ENCODE measurements around the gene ANKRD6. TPM values are rescaled to one million over a fixed set of nuclear protein-coding genes. Genes with fewer than 3 reads are reported as not detected.
"Not testable (repeated sequence)": the region's sequence is repeated elsewhere in the genome, so short reads cannot be mapped to it uniquely, and the experiment has no call there.

The ANKRD6 gene
- total RNA-seq: 10 to 100 TPM in 1 of 2 donors, 1 to 10 TPM in 1; 9.1 to 13.7 TPM
- long read RNA-seq, partial matches to known transcripts: 0 of 1 reads
- long read RNA-seq, other reads (novel, unspliced or antisense): 1 of 1 reads

DNA sequence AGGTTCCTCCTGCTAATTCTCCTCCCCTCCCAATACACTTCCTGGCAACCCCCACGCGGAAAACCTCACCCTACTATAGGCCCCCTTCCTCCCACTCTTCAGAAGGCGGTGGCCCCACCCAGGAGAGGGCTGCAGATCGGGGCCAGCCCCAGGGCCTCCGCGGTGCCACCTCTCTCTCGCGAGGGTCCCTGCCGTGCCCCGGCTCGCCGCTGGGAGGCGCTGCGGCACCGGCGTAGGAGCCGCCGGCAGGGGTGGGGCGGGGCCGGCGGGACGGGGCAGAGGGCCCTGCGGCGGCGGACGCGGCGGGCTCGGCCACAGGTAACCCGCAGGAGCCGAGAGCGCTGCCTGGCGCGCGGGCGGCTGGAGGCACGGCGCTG, at the start of gene ANKRD6:
TSS of gene ANKRD6 (plus strand) at position 278 of the 377 bp plus-strand sequence. CDS start 133,825 bp downstream, outside the sequence.
- peak; percentile 97 for ATAC-seq
- intact Hi-C loops (cut with DNase I): loop anchor here (1.0 to 5.0 kb wide), 2 partner anchors 174 to 177 kb away; no protein-coding TSS in a partner anchor
- DNase-seq: peak; percentile 84

DNA sequence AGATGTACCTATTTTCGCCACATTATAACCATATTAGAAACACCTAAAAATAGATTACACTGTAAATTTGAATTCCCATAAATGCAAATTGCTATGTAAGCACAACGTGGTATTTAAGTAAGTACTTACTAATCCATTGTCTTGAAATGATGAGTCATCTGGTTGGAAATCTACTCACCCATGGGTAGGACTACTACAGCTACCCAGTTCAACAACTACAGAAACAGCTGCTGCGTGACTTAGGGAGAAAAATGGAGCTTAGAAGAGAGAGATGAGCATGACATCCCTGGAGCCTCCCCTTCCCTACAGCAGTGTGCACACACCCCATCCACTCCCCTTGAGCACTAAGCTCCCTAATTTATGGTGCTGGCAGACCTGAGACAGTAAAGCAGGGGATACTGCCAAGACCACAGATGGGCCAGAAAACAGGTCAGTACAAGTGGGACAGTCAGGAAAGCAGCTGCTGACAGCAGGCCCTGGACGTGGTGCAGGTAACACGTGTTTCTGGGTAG, 47.7 kb upstream of the ANKRD6 start:
- ATAC-seq: peak; percentile 23 to 34
- intact Hi-C loops (cut with DNase I): no loop called here
- DNase-seq: no peak

DNA sequence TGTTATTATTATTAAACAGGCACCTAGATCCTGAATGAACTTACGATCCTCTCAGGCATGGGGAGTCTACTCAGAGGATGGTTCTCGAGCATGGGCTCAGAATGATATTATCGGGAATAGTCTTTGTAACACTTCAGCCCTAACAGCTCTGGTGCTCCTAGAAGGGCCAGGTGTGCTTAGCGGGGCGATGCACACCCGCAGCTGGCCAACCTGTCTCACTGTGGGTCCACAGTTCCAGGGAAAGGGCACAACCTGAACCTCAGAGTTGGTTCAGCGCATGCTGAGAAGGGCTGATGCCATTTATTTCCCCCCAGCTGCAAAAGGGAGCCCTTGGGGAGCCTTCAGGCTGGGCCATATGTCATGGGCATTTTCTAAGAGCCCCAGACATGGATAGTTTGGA, 47.1 kb upstream of the ANKRD6 start:
- ATAC-seq (no peak), DNase-seq (no peak)
- intact Hi-C loops (cut with DNase I): no loop called here

DNA sequence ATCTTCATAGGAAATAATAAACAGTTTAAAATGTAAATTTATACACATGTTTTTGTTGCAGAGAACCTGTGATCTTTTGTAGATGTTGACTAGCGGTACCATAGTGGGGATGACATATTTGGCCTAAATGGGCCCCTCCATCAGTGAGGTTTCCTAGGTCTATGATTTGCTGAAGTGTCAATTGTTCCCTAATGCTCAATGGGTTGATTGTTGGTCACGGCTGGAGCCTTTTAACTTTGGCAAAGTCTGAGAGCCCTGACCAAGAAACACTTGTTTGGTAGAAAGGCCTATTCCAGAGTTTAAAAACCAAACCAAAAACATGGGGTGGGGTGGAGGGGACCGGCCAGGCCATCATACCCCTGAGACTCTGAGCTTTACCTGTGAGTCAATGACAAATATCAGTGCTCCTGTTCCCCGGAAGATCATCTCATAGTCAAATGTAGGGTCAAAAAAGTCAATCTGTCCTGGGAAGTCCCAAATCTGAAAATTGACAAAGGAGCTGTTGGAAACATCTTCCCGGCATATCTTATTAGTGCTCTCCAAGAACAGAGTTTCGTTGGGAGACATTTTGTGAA, 45.9 kb upstream of the ANKRD6 start:
- ATAC-seq (no peak), DNase-seq (no peak)
- intact Hi-C loops (cut with DNase I): no loop called here

DNA sequence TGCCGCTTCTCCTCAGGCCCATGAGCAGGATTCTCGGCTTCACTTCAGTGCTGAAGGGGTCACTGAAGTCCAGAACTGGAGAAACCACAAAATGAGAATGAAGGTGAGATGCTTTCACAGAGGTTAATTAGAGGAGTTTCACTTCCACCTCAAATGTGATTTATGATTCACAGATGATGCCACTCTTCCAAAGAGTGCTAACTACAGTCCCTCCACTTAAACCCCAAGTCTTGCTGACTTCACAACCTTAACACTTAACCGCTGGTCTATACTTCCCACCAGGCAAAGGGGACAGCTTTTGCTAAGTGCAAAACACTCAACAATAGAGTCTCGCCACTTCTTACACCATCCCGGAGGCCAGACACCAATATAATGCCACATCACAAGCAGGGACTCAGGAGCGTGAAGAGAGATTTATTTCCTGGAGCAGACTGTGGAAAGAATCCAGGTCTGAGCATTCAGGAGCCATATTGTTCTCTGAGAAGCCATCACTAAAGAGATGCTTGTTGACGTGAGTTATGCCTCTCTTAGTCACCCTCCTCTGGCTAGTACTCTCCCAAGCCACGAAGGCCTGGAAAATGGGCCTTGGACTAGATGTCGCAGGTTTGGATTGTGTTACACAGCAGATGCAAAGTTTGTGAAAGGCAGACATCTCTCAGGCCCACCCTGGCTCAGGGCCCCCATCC, 45.3 kb upstream of the ANKRD6 start:
- ATAC-seq: no peak

DNA sequence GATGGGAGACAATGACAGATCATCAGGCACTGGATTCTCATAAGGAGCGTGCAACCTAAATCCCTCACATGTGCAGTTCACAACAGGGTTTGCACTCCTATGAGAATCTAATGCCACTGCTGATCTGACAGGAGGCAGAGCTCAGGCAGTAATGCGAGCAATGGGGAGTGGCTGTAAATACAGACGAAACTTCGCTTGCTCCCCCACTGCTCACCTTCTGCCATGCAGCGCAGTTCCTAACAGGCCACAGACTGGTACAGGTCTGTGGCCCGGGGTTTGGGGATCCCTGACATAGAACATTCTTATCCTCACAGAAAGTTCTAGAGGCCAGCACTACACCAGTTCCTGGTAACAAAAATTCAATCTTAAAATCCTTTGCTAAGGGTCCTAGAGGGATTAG, 44.1 kb upstream of the ANKRD6 start:
- ATAC-seq (no peak), DNase-seq (no peak)
- intact Hi-C loops (cut with DNase I): no loop called here

More for the DNA sequence above, 45.3 kb upstream of the ANKRD6 start:
- no peak for DNase-seq
- intact Hi-C loops (cut with DNase I): no loop called here

DNA sequence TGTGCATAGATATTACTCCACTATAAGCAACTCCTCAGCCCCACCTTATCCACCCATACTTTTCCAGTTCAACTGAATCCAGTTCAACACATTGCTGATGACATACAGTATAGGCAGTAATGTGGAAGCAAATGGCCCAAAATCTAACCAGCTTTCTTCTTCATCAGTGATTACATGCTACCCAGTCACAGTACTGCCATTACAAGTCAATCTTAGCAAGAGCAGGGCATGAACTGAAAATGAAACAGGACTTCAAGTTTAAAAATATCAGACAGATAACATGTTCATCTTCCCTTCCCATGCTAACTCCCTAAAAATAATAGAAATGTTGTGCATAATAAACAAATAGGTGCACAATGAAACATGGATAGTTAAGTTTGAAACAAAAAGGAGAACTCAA, 40.1 kb upstream of the ANKRD6 start:
- ATAC-seq (no peak), DNase-seq (no peak)
- intact Hi-C loops (cut with DNase I): no loop called here

DNA sequence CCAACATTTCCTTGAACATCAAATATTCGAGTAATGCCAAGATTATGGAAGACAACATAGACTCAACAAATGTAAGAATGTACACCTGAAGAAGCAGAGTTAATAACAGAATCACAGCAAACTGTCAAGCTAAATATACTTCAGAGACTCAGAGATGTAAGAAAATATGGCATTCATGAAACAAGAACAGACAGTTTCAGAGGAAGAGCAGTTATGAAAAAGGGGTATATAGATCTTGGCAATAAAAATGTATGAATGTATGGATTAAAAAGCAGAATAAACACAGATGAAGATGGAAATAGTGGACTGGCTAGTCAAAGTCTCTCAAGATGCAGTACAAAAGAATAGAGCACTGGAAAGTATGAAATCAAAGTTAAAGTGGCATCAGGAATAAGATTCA, 39.3 kb upstream of the ANKRD6 start:
- intact Hi-C loops (cut with DNase I): no loop called here
- ATAC-seq (no peak), DNase-seq (no peak)

DNA sequence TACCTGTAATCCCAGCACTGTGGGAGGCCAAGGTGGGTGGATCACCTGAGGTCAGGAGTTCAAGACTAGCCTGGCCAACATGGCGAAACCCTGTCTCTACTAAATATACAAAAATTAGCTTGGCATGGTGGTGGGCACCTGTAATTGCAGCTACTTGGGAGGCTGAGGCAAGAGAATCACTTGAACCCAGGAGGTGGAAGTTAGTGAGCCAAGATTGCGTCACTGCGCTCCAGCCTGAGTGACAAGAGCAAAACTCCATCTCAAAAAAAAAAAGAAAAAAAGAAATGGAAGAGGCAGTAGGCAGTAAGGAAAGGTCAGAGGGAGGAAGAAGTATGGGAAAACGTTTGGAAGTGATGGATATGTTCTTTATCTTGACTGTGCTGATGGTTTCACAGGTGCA, 35.1 kb upstream of the ANKRD6 start:
- ATAC-seq; intact Hi-C loops (cut with DNase I); DNase-seq: not testable (repeated sequence)

DNA sequence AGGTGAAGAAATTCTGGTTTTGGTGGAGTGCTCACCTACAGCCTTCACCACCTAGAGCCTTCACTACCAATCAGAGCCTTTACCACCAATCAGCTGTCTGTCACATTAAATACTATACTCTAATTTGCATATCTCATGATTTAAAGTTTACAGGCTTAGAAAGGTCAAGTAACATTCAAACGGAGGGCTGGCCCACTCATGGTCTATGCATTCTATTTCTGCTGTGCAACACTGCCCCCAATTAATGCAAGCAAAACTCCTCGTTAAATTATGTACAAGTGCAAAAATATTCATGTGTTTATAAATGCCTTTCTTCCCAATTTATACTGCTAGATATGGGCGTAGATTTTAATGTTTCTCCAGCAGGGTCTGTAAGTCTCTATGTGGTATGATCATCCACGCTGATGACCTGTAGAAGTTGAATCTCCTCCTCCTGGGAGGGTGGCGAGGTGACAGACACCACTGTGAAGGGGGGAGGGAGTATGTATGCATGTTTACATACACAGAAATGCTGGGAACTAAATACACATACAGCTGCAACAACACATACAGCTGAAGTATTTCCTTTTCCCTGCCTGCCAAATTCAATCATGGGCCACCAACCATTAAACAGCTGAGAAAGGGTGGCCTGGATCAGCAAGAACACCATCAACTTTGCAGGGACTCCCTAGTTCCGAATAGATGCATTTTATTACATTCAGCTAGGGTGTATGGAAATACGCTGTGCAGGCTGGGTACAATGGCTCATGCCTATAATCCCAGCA, 34.0 kb upstream of the ANKRD6 start:
- no peak for ATAC-seq
- DNase-seq: no peak
- intact Hi-C loops (cut with DNase I): no loop called here

DNA sequence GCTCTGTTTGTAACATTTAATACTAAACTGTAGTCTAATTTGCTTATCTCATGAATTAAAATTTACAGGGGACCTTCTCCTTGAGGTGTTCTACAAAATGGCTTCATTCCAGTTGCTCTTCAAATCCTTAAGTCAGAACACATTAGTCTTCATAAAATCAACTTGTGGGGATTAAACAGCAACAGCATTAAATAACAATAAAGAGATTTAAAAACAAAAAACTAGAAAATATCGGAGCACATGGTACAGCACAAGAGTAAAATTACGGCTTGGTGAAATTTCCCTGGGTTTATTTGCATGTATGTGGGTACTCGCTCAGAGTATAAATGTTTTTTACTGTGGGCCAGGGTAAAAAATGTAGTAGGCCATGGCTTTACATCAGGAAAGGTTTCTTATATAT, 32.9 kb upstream of the ANKRD6 start:
- no peak for DNase-seq
- no peak for ATAC-seq
- intact Hi-C loops (cut with DNase I): no loop called here

DNA sequence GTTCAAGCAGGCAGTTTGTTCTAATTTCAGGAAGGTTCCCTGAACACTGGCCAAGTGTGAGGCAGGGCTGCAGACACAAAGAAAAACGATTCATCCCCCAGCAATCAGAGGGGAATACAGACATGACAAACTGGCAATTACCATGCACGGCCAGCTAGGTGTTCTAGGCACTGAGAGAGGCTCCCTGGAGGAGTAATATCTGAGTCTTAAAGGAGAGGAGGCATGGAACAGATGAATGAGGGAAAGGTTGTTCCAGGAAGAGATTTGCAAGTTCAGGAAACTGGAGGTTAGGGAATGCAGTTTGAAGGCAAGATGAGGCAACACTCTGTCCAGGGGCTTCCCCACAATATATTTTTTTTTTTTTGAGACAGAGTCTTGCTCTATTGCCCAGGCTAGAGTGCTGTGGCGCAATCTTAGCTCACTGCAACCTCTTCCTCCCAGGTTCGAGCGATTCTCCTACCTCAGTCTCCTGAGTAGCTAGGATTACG, 32.0 kb upstream of the ANKRD6 start:
- intact Hi-C loops (cut with DNase I): no loop called here
- DNase-seq (no peak), ATAC-seq (no peak)

DNA sequence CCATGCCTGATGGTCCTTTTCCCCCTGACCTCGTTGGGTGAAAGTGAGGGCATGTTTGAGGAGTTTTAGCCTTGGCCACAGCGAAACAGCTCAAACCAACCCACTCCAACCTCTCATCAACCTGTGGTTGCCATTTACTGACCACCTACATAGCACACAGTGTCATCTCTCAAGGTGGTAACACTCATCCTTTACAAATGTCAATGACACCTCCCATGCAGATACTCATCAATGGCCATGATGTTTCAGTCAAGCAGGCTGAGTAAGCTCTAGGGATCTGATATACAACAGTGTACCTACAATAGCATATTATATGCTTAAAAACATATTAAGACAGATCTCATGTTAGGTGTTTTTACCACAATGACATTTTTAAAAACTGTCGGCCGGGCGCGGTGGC, 30.2 kb upstream of the ANKRD6 start:
- ATAC-seq (no peak), DNase-seq (no peak)
- intact Hi-C loops (cut with DNase I): no loop called here

DNA sequence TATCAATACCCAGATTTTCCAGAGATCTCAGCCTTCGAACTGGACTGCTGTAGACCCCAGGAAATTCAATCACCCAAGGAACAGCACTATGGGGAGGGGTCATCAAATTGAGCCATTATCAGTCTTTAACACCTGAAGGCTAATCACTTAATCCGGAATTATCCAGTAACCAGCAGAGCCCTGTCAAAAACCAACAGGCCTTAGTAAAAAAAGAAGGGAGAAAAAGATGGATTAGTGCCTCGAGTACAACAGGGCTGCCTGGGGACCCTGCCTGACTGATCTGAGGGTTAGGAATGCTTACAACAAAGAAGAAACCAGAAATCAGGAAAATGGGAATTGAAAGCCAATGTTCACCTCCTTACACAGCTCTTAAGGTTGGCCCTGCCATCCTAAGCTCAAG, 28.4 kb upstream of the ANKRD6 start:
- ATAC-seq: no peak
- intact Hi-C loops (cut with DNase I): no loop called here
- DNase-seq: no peak

DNA sequence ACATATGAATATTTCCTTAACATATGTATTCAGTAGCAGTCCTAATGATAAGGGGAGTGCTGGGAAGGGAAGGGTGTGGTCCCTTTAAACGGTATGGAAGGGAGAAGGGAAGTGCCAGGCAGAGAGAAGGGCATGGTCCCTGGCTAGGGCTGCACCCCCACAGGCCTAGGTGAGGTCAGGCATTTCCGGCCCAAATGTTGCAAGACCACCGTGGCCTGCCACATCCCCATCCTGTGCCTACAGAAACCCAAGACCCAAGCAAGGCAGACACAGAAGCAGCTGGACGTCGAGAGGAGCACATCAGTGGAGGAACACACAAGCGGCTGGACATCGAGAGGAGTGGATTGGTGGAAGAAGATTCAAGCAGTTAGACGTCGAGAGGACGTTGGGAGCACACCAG, 26.8 kb upstream of the ANKRD6 start:
- DNase-seq (no peak), ATAC-seq (no peak)
- intact Hi-C loops (cut with DNase I): no loop called here

DNA sequence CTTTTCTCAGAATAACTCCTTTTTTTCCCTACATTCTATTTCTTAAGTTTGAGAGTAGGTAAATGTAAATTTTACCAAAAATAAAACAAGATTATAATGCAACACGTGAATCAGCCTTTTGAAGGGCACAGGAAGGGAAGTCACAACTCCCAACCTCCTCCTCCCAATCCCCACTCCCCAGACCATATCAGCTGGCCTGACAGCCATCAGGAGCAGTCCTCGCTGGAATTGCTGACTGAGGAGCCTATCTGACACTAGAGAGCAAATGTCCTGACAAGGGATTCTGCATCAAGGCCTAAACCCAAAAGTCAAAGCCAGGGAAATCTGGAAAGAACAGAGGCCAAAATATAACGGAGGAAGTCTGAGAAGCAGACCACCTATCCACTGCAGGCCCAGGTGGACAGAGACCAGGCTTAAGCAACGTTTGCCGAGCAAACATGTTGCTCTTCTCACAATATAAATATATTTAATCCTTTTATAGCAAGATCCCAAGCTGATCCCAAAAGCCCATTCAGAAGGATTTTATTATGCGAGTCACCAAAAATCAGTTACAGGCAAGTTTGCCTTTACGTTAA, 23.4 kb upstream of the ANKRD6 start:
- ATAC-seq: no peak
- intact Hi-C loops (cut with DNase I): loop anchor here in 1 of 2 donors (5.0 kb wide), 1 partner anchor 37 kb away; no protein-coding TSS in a partner anchor
- peak; percentile 27 for DNase-seq

DNA sequence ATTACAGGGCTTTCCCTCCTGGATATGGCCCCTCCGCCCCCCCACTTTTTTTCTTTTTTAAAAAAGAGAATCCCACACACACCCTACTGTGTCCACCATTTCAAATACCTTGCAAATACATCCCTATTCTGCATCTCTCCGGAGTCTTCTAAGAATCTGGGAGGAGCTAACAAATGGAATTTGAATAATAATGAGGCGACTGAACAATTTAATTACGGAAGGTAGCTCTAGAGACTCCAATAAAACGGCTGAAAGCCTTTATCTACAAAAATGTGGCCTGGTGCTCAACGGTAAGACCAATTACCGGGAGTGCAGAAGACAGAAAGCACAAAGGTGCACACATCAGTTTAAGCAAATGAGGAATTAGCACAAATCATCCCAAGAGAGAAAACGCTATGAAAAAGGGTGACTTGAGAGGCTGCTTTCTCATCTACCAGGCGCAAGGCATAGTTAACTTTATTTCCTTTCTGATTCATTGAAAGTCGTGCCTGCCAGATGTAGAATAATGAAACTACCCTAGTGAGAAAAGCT, 22.7 kb upstream of the ANKRD6 start:
- intact Hi-C loops (cut with DNase I): loop anchor here in 1 of 2 donors (5.0 kb wide), 1 partner anchor 38 kb away; no protein-coding TSS in a partner anchor
- no peak for ATAC-seq

DNA sequence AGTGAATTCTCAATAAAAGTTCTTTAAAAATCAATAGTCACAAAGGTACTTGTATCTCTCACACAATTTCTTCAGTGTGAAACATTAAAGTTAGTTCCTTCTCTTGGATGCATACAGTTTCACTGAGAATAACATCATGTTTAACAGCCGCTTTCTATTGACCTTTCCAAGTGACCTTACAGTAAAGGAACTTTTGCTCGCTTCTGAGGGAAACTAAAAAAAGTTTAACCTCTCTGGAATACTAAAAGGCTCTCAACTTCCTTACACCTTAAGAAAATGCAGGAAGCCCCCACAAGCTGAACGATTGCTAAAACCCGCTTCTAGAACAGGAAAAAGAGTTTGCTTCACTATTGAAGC, 22.2 kb upstream of the ANKRD6 start:
- no peak for DNase-seq
- intact Hi-C loops (cut with DNase I): loop anchor here in 1 of 2 donors (5.0 kb wide), 1 partner anchor 38 kb away; no protein-coding TSS in a partner anchor
- ATAC-seq: no peak

More for the DNA sequence above, 22.7 kb upstream of the ANKRD6 start:
- no peak for DNase-seq

All from left cardiac atrium (tissue), 4 donors.